Spleen (tissue), 7 donors: ENCODE data around the gene RAD9B.

Experiments used
- POLR2A ChIP-seq, 3 donors: fragments of 450-650 bp; IDR thresholded peaks; one replicate each; pipeline ENCODE4 v1.5.1; 2017; ENCODE audit warnings: antibody characterized with exemption in 3 of 3, mild to moderate bottlenecking in 1 of 3
- TF ChIP-seq, protein P1 (sequence below), 11 experiments: fragments of 200-600 bp in 7 of 11; fragments of 450-650 bp in 4 of 11; sonication (generic) in 4 of 11; IDR thresholded peaks in 8 of 11; conservative IDR thresholded peaks in 3 of 11; 1 replicate in 7 of 11; 2 replicates in 4 of 11; pipeline versions ENCODE4 v1.4.0 to v1.8.0; 2016 to 2021; ENCODE audit warnings: antibody characterized with exemption in 11 of 11, inconsistent platforms in 4 of 11, mild to moderate bottlenecking in 1 of 11
- donor health status: DM: no; HTN: no; CAD: no; lungs with moderate emphysema.
- donor health status: DM: no; HTN: no; CAD: no.
- donor health status: DM: no; HTN: no; CAD: no.

DNA sequence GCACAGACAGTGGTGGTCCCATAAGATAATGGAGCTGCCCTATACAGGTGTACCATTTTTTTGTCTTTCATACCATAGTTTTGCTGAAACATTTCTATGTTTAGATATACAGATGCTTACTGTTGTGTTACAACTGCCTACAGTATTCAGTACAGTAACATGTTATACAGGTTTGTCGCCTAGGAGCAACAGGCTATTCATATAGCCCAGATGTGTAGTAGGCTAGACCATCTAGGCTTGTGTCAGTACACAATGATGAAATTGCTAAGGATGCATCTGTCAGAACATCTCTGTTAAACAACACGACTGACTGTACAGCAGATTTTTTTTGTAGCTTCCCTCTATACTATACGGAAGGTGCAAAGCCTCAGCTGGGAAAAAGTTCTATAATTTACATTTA is 30.5 kb downstream of the RAD9B start:
- TF ChIP-seq, protein P1, sequence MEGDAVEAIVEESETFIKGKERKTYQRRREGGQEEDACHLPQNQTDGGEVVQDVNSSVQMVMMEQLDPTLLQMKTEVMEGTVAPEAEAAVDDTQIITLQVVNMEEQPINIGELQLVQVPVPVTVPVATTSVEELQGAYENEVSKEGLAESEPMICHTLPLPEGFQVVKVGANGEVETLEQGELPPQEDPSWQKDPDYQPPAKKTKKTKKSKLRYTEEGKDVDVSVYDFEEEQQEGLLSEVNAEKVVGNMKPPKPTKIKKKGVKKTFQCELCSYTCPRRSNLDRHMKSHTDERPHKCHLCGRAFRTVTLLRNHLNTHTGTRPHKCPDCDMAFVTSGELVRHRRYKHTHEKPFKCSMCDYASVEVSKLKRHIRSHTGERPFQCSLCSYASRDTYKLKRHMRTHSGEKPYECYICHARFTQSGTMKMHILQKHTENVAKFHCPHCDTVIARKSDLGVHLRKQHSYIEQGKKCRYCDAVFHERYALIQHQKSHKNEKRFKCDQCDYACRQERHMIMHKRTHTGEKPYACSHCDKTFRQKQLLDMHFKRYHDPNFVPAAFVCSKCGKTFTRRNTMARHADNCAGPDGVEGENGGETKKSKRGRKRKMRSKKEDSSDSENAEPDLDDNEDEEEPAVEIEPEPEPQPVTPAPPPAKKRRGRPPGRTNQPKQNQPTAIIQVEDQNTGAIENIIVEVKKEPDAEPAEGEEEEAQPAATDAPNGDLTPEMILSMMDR (IDR thresholded peaks at IDR 0.05 in 8 of 11, conservative IDR thresholded peaks at IDR 0.05 in 3 of 11) = no peak
- TF ChIP-seq POLR2A (IDR thresholded peaks at IDR 0.05) = no peak
